ENCODE measurements around the gene BUB3.

Gene BUB3

DNA sequence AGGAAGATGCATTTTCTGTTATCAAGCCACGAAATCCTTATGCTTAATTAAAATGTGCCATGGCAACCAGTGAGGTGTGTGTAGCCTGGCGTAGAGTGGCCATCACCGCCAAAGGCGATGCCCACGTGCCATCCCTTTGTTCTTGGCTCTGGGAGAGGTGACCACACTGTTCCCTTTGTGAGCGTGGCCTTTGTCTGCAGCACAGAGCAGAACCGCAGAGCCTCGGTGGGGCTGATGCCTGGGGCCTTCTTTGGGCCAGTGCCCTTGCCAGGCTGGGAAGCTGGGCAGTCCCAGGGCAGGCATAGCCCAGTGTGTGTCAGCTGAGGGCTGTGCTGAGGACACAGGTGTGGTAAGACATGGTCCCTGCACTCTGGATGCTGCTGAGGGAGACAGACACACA, 48.3 kb downstream of the BUB3 start:
- no peak for DNase-seq (ENCODE audit: low read depth in 2 of 2, low spot score in 1 of 2)

DNA sequence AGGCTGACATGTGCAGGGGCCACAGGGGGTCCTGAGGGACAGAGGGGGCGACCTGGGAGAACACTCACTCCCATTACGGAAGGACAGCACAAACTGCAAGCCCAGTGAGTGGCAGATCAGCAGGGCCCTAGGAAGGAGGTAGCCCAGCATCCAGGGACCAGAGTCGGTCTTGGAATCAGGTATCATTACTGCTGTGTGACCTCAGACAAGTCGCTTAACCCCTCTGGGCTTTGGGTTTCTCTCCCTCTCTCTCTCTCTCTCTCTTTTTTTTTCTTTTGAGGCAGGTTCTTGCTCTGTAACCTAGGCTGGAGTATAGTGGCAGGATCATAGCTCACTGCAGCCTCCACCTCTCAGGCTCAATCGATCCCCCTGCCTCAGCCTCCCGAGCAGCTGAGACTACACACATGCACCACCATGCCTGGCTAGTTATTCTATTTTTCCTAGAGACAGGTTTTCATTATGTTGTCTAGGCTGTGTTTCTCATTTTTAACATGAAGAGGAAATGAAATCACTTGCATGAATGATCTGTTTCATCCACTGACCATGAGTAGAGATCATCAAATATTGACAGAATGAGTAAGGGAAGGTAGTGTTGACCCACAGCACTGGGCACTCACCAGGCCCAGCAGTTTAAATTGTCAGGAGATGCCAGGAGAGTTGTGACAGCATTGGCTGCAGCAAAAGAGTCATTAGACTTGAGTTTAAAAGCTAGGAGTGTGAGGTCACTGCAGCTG, 49.4 kb downstream of the BUB3 start:
- no peak for DNase-seq (ENCODE audit: low read depth in 2 of 2, low spot score in 1 of 2)

GRCh38 chr10:123204127-123204461, 49.9 kb downstream of the BUB3 start:
- no peak for DNase-seq (ENCODE audit: low read depth in 2 of 2, low spot score in 1 of 2)

- no peak for DNase-seq (ENCODE audit: low read depth in 2 of 2, low spot score in 1 of 2)
These were observed 50.8 kb downstream of the BUB3 start for GRCh38 chr10:123205041-123205440.

DNA sequence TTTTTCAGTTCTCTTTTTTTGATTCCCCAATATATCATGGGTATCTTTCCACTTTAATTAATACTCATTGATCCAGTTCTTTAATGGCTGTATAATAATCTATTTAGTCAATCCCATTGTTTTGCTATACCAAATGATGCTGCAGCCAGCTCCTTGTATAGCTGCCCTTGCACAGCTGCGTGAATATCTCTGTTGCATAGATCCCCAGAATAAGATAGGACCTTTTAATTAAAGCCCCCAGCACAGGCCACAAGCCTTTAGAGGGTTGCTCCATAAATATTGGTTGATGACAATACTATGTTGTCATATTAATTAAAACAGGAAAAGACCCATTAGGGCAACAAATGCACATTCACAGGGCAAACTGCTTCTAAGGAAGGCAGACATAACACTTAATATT, 57.9 kb downstream of the BUB3 start:
- DNase-seq (ENCODE audit: low read depth in 2 of 2, low spot score in 1 of 2), result no peak

DNA sequence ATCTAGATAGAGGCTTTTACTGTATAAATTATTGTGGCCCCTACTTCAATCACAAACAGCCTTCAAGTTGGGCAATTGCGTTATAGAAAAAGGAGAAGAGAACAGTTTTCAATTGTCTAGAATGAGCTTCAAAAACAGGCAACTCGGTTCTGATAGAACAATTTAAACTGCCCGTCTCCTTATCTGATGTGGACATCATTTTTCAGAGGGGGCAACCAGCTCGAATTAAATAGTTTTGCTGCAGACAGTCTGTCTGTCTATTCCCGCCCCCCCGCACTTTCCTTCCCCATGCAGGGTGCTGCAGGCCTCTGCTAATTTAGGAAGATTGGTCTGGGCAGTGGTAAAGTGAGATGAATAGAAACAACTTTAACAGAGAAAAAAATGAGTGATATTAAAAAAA, 58.4 kb downstream of the BUB3 start:
- DNase-seq (ENCODE audit: low read depth in 2 of 2, low spot score in 1 of 2), result no peak

GRCh38 chr10:123213192-123213591, 59.0 kb downstream of the BUB3 start:
- DNase-seq (ENCODE audit: low read depth in 2 of 2, low spot score in 1 of 2), result no peak

All from stimulated activated CD8-positive, alpha-beta memory T cell treated with anti-CD3 and anti-CD28 coated beads, Interleukin-4, amount 100 ng/mL, for 1 hour (primary cell).